ENCODE measurements around the gene ANKRD34A.

The ANKRD34A gene

DNA sequence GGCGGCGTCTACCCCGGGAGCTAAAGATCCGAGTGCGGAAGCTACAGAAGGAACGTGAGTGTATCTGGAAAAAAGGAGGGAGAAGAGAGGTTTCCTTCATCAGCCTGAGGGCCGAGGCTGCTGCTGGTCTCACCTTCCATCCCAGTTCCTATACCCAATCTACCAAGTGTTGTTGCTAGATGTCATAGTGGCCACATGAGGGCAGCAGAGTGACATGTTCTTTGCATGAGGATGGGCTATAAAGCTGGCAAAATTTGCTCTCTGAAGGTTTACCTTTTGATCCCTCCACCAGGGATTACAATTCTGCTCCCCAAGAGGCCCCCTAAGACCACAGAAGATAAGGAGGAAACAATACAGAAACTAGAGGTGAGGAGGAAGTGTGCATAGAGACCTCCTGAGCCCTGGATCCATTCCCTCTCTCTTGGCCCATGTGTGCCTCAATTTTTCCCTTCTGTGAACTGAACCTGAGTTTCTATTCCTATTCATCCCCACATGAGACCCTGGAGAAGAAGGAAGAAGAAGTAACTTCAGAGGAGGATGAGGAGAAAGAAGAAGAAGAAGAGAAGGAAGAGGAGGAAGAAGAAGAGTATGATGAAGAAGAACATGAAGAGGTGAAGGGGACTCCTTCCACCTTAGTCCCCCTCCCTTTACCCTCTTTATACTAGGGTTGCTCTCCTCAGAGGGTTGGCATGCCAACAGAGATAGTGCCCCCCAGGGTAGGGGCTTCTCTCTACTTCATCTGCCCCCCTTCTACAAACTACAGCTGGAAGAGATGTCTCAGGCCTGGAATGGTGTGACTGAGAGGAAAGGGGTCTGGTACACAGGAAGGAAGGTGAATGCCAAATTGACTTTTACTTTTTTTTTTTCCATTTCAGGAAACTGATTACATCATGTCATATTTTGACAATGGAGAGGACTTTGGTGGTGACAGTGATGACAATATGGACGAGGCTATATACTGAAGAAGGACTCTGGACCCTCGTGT is 13.4 kb upstream of the ANKRD34A start:
- Mint-ChIP-seq H3K27ac (no peak overlapping the region), H3K4me3 (peak overlapping the region; percentile 61 to 72 (median 69)), H3K9me3 (no peaks in the 10 kb centered on the region), H3K27me3 (ENCODE audit: low read depth) (no peaks in the 10 kb centered on the region), H3K4me1 (peaks cover 21% of the 10 kb centered on the region), H3K36me3 (ENCODE audit: low read depth) (no peaks in the 10 kb centered on the region)
- TF ChIP-seq, protein P1, sequence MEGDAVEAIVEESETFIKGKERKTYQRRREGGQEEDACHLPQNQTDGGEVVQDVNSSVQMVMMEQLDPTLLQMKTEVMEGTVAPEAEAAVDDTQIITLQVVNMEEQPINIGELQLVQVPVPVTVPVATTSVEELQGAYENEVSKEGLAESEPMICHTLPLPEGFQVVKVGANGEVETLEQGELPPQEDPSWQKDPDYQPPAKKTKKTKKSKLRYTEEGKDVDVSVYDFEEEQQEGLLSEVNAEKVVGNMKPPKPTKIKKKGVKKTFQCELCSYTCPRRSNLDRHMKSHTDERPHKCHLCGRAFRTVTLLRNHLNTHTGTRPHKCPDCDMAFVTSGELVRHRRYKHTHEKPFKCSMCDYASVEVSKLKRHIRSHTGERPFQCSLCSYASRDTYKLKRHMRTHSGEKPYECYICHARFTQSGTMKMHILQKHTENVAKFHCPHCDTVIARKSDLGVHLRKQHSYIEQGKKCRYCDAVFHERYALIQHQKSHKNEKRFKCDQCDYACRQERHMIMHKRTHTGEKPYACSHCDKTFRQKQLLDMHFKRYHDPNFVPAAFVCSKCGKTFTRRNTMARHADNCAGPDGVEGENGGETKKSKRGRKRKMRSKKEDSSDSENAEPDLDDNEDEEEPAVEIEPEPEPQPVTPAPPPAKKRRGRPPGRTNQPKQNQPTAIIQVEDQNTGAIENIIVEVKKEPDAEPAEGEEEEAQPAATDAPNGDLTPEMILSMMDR (IDR thresholded peaks at IDR 0.05; ENCODE audit: unreplicated experiment in 3 of 3): peak; percentile 74 to 81 (median 81)

DNA sequence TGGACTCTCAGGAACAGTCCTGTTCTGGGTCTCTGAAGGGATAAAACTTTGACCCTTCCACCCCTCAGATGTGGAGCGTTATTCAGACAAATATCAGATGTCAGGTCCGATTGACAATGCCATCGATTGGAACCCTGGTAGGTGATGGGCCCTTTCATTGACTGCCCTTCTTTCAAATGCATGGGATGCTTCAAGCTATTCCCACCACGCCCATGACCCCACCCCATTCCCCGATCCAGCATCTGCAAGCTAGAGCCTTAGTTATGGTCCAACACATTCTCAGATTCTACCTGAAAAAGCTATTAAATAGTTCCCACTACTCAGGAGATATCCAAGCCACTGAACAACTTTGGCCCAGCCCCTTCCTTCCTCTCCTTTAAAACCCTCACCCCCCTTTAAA is 12.6 kb upstream of the ANKRD34A start:
- peaks cover 14% of the 10 kb centered on the region for H3K4me1 Mint-ChIP-seq
- H3K27ac Mint-ChIP-seq: no peak overlapping the region
- H3K27me3 Mint-ChIP-seq (ENCODE audit: low read depth): no peaks in the 10 kb centered on the region
- H3K4me3 Mint-ChIP-seq: no peak overlapping the region
- H3K9me3 Mint-ChIP-seq: no peaks in the 10 kb centered on the region
- H3K36me3 Mint-ChIP-seq (ENCODE audit: low read depth): no peaks in the 10 kb centered on the region
- TF ChIP-seq, protein P1 (IDR thresholded peaks at IDR 0.05; ENCODE audit: unreplicated experiment in 3 of 3): no peak

DNA sequence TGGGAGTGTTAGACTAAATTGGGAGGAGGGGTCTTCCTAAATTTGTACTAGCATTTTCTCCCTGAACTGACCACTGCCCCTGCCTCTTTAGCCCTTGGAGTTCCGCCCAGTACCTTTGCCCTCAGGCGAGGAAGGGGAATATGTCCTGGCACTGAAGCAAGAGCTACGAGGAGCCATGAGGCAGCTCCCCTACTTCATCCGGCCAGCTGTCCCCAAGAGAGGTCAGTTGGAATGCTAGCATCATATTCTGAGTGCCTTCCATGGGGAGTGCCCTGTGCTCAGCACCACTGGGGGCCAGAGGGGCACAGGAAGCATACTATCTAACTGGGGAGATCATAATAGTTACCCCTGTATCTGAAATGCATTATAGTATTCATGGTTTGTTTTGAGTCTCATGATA is 10.8 kb upstream of the ANKRD34A start:
- Mint-ChIP-seq H3K36me3 (ENCODE audit: low read depth) (no peaks in the 10 kb centered on the region), H3K4me1 (peaks cover 7% of the 10 kb centered on the region), H3K27me3 (ENCODE audit: low read depth) (no peaks in the 10 kb centered on the region), H3K9me3 (no peaks in the 10 kb centered on the region), H3K4me3 (no peak overlapping the region), H3K27ac (no peak overlapping the region)
- TF ChIP-seq, protein P1 (IDR thresholded peaks at IDR 0.05; ENCODE audit: unreplicated experiment in 3 of 3): no peak

DNA sequence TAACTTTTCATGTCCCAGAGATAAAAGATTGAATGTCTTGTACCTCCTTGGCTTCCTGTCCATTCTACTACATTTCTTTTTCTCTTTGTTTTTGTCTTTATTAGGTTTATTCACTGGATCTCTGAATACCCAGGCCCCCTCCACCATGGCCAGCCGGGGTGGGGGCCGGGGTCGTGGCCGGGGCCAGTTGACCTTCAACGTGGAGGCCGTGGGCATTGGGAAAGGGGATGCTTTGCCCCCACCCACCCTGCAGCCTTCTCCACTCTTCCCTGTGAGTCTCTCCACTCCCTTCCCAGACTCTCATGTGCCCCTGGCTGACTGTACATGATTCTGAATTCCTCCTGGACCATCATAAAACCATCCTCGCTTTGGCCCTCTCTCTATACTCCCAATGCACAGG is 10.3 kb upstream of the ANKRD34A start:
- TF ChIP-seq, protein P1 (IDR thresholded peaks at IDR 0.05; ENCODE audit: unreplicated experiment in 3 of 3): no peak
- Mint-ChIP-seq H3K4me1 (peaks cover 7% of the 10 kb centered on the region), H3K9me3 (no peaks in the 10 kb centered on the region), H3K27me3 (ENCODE audit: low read depth) (no peaks in the 10 kb centered on the region), H3K4me3 (no peak overlapping the region), H3K36me3 (ENCODE audit: low read depth) (no peaks in the 10 kb centered on the region), H3K27ac (no peak overlapping the region)

DNA sequence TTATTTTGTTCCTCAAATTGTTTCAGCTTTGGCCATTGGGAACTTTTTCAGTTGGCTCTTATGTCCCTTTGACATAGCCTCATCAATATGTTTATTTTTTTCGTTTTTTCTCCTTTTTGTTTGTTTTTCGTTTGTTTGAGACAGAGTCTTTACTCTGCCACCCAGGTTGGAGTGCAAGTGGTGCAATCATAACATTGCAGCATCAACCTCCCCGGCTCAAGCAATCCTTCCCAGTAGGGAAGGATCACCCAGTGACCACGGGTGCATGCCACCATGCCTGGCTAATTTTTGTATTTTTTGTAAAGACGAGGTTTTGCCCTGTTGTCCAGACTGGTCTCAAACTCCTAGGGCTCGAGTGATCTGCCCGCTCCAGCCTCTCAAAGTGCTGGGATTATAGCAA is 8.2 kb upstream of the ANKRD34A start:
- Mint-ChIP-seq H3K4me3 (no peak overlapping the region), H3K9me3 (peaks cover 5% of the 10 kb centered on the region), H3K4me1 (peaks cover 7% of the 10 kb centered on the region), H3K36me3 (ENCODE audit: low read depth) (peaks cover 5% of the 10 kb centered on the region), H3K27me3 (ENCODE audit: low read depth) (no peaks in the 10 kb centered on the region), H3K27ac (no peak overlapping the region)
- TF ChIP-seq, protein P1 (IDR thresholded peaks at IDR 0.05; ENCODE audit: unreplicated experiment in 3 of 3): no peak

Measured in nephron (organoid).